Activated CD8-positive, alpha-beta memory T cell treated with anti-CD3 and anti-CD28 coated beads, Interleukin-2, amount 50 U/mL, for 48 hours (primary cell): ENCODE results near the gene MAPK12.

Source experiments
- DNase-seq: peaks from one replicate; pipeline ENCODE4 v3.0.0-alpha.2; 2020

MAPK12 gene

GRCh38 chr22:50261615-50262459 lies at the start of gene MAPK12:
Gene MAPK12, minus strand, starts transcription at chr22:50261683. Its CDS starts 174 bp downstream, at chr22:50261509.
- DNase-seq = no peak

GRCh38 chr22:50310949-50311444 lies 49.5 kb upstream of the MAPK12 start:
- DNase-seq = no peak

GRCh38 chr22:50310031-50310722 lies 48.7 kb upstream of the MAPK12 start:
- DNase-seq = no peak

- DNase-seq = no peak
Measured at GRCh38 chr22:50309601-50309991, 48.1 kb upstream of the MAPK12 start.

GRCh38 chr22:50308986-50309600 lies 47.6 kb upstream of the MAPK12 start:
- DNase-seq = no peak

- DNase-seq = no peak
Measured at GRCh38 chr22:50308597-50308935, 47.1 kb upstream of the MAPK12 start.

- no peak for DNase-seq
Measured at GRCh38 chr22:50307890-50308596, 46.6 kb upstream of the MAPK12 start.

GRCh38 chr22:50306753-50307749 lies 45.6 kb upstream of the MAPK12 start, which contains the start of gene PLXNB2:
Gene PLXNB2, minus strand, starts transcription at chr22:50307646. Its CDS starts 17,062 bp downstream, at chr22:50290584.
- DNase-seq = peak; percentile 70

GRCh38 chr22:50305923-50306566 lies 44.6 kb upstream of the MAPK12 start:
- no peak for DNase-seq

GRCh38 chr22:50305393-50305922 lies 44.0 kb upstream of the MAPK12 start:
- no peak for DNase-seq

- DNase-seq = no peak
Measured at GRCh38 chr22:50304528-50305392, 43.3 kb upstream of the MAPK12 start.

- DNase-seq = no peak
Measured at GRCh38 chr22:50303848-50304527, 42.5 kb upstream of the MAPK12 start.

GRCh38 chr22:50303515-50303847 lies 42.0 kb upstream of the MAPK12 start:
- no peak for DNase-seq

- no peak for DNase-seq
Measured at GRCh38 chr22:50302564-50302963, 41.1 kb upstream of the MAPK12 start.

- DNase-seq = no peak
Measured at GRCh38 chr22:50302041-50302541, 40.6 kb upstream of the MAPK12 start.

- no peak for DNase-seq
Measured at GRCh38 chr22:50301581-50301991, 40.1 kb upstream of the MAPK12 start.

- no peak for DNase-seq
Measured at GRCh38 chr22:50300620-50301257, 39.3 kb upstream of the MAPK12 start.

- DNase-seq = no peak
Measured at GRCh38 chr22:50299785-50300619, 38.5 kb upstream of the MAPK12 start.
